Activated CD8-positive, alpha-beta T cell treated with anti-CD3 and anti-CD28 coated beads for 36 hours (primary cell): ENCODE measurements around the gene GCK. TPM values are rescaled to one million over a fixed set of nuclear protein-coding genes. Genes with fewer than 3 reads are reported as not detected.

Experiments used
- ATAC-seq: fragments of 200-7000 bp; cut with Tn5 transposase; one replicate; pipeline ENCODE4 v1.10.0; 2021; ENCODE audit warnings: mild to moderate bottlenecking, moderate library complexity
- CTCF ChIA-PET: fragments of 350-600 bp; sonication (Branson Sonifier 250); formaldehyde crosslinking; loops from one replicate; lab custom pipeline; 2021; ENCODE audit warnings: antibody characterized with exemption; lab: Charles Lee
- POLR2A ChIA-PET: fragments of 350-600 bp; sonication (Branson Sonifier 250); formaldehyde crosslinking; loops from one replicate; lab custom pipeline; 2021; ENCODE audit warnings: antibody characterized with exemption; lab: Charles Lee
- DNase-seq: peaks from one replicate; pipeline ENCODE4 v3.0.0-alpha.2; 2020
- H3K27ac Mint-ChIP-seq: one replicate; pipeline ENCODE4 v1.8.0; 2021; ENCODE audit warnings: mild to moderate bottlenecking, mixed read lengths
- H3K27me3 Mint-ChIP-seq: one replicate; pipeline ENCODE4 v1.8.0; 2021; ENCODE audit warnings: mixed read lengths
- H3K36me3 Mint-ChIP-seq: one replicate; pipeline ENCODE4 v1.8.0; 2021; ENCODE audit warnings: low read depth, mixed read lengths
- H3K4me1 Mint-ChIP-seq: one replicate; pipeline ENCODE4 v1.8.0; 2021; ENCODE audit warnings: low read depth, mixed read lengths
- H3K4me3 Mint-ChIP-seq: one replicate; pipeline ENCODE4 v1.8.0; 2021; ENCODE audit warnings: mild to moderate bottlenecking, moderate library complexity, mixed read lengths
- H3K9me3 Mint-ChIP-seq: one replicate; pipeline ENCODE4 v1.8.0; 2021; ENCODE audit warnings: mixed read lengths
- intact Hi-C: fragments of 100-400 bp; cut with micrococcal nuclease; formaldehyde crosslinking; loops from one replicate; pipeline ENCODE4 v1.10.0; 2022
- total RNA-seq, 2 experiments: library from RNA; stranded (reverse); gene quantifications; one replicate each; pipeline ENCODE4 v1.2.3, GENCODE V29; 2021
- TF ChIP-seq, protein P1 (sequence below): fragments of 200-600 bp; IDR thresholded peaks from one replicate; pipeline ENCODE4 v1.8.0; 2022; ENCODE audit warnings: antibody characterized with exemption, mild to moderate bottlenecking

Gene GCK
- total RNA-seq, 2 experiments from 2014 or later = 2.1 to 2.6 TPM

DNA sequence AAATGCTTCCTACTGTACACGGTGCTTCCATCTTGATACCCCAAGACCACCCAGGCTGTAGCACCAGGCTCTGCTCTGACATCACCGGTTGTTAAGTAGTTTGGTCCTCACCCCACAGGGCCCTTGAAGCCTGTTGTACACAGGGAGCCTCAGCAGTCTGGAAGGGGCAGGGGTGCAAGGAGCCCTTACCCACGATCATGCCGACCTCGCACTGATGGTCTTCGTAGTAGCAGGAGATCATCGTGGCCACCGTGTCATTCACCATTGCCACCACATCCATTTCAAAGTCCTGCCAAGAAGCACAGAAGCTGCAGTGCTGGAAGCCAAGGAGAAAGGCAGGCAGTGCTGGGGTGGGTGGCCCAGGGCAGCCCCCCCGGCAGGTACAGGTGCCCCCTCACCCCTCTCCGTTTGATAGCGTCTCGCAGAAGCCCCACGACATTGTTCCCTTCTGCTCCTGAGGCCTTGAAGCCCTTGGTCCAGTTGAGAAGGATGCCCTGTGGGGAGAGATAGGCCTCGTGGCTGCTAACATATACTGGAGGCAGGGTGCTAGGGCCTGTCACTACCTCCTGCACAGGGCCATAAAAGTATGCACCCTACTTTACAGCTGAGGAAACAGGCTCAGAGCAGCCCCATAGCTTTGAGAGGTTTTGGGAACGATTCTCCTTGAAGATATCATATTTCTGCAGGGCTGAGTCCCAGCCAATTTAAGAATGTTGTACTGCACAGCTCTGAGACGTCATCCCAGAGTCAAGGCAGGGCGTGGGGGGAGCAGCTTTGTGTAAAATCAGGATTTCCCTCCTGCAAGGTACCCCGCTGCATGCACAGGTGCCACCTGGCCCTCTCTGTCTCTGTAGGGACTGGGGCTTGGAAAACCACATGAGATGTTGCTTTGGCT is 39.4 kb downstream of the GCK start:
- no peak overlapping the region for H3K4me3 Mint-ChIP-seq
- no peak overlapping the region for H3K27ac Mint-ChIP-seq
- H3K9me3 Mint-ChIP-seq = no peaks in the 10 kb centered on the region
- intact Hi-C loops = no loop called here
- TF ChIP-seq, protein P1, sequence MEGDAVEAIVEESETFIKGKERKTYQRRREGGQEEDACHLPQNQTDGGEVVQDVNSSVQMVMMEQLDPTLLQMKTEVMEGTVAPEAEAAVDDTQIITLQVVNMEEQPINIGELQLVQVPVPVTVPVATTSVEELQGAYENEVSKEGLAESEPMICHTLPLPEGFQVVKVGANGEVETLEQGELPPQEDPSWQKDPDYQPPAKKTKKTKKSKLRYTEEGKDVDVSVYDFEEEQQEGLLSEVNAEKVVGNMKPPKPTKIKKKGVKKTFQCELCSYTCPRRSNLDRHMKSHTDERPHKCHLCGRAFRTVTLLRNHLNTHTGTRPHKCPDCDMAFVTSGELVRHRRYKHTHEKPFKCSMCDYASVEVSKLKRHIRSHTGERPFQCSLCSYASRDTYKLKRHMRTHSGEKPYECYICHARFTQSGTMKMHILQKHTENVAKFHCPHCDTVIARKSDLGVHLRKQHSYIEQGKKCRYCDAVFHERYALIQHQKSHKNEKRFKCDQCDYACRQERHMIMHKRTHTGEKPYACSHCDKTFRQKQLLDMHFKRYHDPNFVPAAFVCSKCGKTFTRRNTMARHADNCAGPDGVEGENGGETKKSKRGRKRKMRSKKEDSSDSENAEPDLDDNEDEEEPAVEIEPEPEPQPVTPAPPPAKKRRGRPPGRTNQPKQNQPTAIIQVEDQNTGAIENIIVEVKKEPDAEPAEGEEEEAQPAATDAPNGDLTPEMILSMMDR = no peak
- CTCF ChIA-PET = no interaction called here
- no peaks in the 10 kb centered on the region for H3K27me3 Mint-ChIP-seq
- peaks cover 10% of the 10 kb centered on the region for H3K4me1 Mint-ChIP-seq
- DNase-seq = no peak
- POLR2A ChIA-PET = no interaction called here
- H3K36me3 Mint-ChIP-seq = no peaks in the 10 kb centered on the region
- ATAC-seq = no peak

DNA sequence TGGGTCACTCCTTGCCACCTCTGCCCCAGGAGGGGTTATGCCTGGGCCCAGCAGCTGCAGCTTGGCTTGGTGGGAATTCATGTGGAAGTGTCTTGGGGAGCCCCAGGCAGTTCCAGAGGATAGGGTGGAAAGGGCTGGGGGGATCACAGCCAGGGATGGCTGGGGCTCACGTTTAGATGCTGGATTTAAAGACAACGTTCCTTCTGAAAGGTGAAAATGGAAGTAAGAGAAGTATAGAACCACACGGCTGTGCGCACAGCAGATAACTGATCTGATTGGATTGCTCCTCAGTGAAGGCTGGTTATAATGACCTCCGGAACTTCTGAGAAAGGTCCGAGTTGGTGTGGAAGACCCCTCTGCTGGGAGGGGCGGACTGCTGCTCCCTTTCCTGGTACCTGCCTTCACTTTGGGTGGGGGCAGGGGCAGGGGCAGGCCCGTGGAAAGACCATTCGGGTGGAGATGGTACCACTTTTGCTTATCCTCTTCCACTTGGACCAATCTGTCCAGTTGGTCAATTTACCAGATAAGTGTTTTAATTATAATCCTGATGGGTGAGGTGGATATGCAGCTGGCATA is 40.2 kb downstream of the GCK start:
- no peak for ATAC-seq
- H3K9me3 Mint-ChIP-seq = no peaks in the 10 kb centered on the region
- ChIA-PET POLR2A (no interaction called here), CTCF (no interaction called here)
- no peak overlapping the region for H3K4me3 Mint-ChIP-seq
- H3K27me3 Mint-ChIP-seq = no peaks in the 10 kb centered on the region
- no peak overlapping the region for H3K27ac Mint-ChIP-seq
- intact Hi-C loops = no loop called here
- DNase-seq = no peak
- H3K4me1 Mint-ChIP-seq = peaks cover 10% of the 10 kb centered on the region
- no peaks in the 10 kb centered on the region for H3K36me3 Mint-ChIP-seq
- TF ChIP-seq, protein P1 = no peak

DNA sequence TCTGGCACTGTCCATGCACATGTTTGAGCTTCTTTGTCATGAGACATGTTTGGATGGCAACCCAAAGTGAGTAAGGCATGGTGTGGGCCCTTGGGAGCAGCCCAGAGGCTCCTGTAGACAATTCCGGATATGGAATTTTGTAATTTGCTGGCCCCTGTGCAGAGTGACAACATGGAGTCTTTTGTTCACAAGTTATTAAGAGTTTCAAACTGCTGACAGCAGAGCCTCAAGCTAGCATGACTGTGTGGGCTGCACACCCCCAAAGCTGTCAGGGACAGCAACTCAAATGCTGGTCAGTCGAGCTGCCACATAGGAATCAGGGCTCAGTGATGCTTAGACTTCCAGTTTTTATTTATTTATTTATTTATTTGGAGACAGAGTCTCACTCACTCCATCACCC is 41.1 kb downstream of the GCK start:
- CTCF ChIA-PET = interaction anchor here (0.6 to 1.8 kb wide), 2 partner anchors 17 to 95 kb away, joined by 3 to 7 read pairs; no protein-coding TSS in a partner anchor
- Mint-ChIP-seq H3K27me3 (no peaks in the 10 kb centered on the region), H3K9me3 (no peaks in the 10 kb centered on the region), H3K4me3 (no peak overlapping the region), H3K27ac (no peak overlapping the region), H3K36me3 (no peaks in the 10 kb centered on the region), H3K4me1 (peaks cover 10% of the 10 kb centered on the region)
- TF ChIP-seq, protein P1 = no peak
- ATAC-seq (no peak), DNase-seq (no peak)
- intact Hi-C loops = no loop called here
- POLR2A ChIA-PET = interaction anchor here (1.0 kb wide), 1 partner anchor 46 kb away, joined by 3 read pairs; no protein-coding TSS in a partner anchor

DNA sequence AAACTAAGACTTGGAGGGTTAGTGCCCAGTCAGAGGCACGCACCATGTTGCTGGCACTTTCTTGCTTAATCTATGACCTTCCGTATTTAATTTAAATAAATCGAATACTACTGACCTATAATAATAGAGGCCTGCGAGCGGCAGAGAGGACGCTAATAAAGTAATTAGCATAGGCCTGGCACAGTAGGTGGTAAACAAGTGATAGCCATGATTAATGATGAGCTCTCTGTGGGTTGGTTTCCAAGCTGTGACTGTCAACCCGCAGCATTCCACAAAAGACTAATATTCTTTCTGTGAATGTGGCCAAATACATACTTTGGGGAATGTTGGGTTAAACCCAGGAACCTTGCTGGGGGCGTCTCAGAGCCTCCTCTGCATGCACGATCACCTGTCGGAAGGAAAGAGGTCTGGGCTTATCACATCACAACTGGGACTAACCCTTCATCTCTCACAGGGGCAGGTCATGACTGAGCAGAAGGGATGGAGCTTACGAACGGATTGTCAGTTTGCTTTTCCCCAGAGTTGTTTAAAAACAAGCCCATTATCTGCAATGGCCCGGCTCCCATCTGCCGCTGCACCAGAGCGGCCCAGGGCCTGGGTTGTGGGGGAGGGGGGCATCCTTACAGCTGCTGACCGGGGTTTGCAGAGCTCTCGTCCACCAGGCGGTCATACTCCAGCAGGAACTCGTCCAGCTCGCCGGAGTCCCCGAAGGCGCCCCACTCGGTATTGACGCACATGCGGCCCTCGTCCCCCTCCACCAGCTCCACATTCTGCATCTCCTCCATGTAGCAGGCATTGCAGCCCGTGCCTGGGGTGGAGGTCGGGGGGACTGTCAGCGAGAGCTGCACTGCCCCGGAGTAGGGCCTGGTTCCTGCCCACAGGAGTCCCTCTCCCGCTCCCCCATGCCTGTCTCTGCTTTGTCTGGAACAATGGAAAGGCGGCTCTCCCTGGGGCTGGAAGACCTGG is 41.9 kb downstream of the GCK start:
- Mint-ChIP-seq H3K4me1 (peaks cover 10% of the 10 kb centered on the region), H3K27ac (no peak overlapping the region), H3K27me3 (no peaks in the 10 kb centered on the region), H3K36me3 (no peaks in the 10 kb centered on the region), H3K4me3 (no peak overlapping the region), H3K9me3 (no peaks in the 10 kb centered on the region)
- DNase-seq (no peak), ATAC-seq (no peak)
- TF ChIP-seq, protein P1 = no peak
- CTCF ChIA-PET = interaction anchor here (0.6 to 1.8 kb wide), 2 partner anchors 16 to 94 kb away, joined by 3 to 7 read pairs; no protein-coding TSS in a partner anchor
- POLR2A ChIA-PET = interaction anchor here (0.8 to 1.0 kb wide), 2 partner anchors 47 to 100 kb away, joined by 3 read pairs; no protein-coding TSS in a partner anchor
- intact Hi-C loops = no loop called here
